ENCODE measurements around the gene ARMC2. TPM values are rescaled to one million over a fixed set of nuclear protein-coding genes. Genes with fewer than 3 reads are reported as not detected.
"Not testable (repeated sequence)": the region's sequence is repeated elsewhere in the genome, so short reads cannot be mapped to it uniquely, and the experiment has no call there.

ARMC2 gene
- total RNA-seq, 1 experiment from 2014 or later: 1.8 TPM

GRCh38 chr6:108922499-108922898, 74.3 kb downstream of the ARMC2 start:
- H3K36me3 ChIP-seq: no peaks in the 10 kb centered on the region
- H3K4me3 ChIP-seq: no peak overlapping the region
- no peaks in the 10 kb centered on the region for H3K9me3 ChIP-seq
- no peak for DNase-seq
- no peaks in the 10 kb centered on the region for H3K27me3 ChIP-seq

- Histone ChIP-seq H3K27me3 (no peaks in the 10 kb centered on the region), H3K36me3 (no peaks in the 10 kb centered on the region), H3K9me3 (no peaks in the 10 kb centered on the region), H3K4me3 (no peak overlapping the region)
- DNase-seq: no peak
Measured at GRCh38 chr6:108927927-108928326, 79.7 kb downstream of the ARMC2 start.

- H3K4me3 ChIP-seq: no peak overlapping the region
- H3K36me3 ChIP-seq: no peaks in the 10 kb centered on the region
- DNase-seq: no peak
- no peaks in the 10 kb centered on the region for H3K27me3 ChIP-seq
- H3K9me3 ChIP-seq: no peaks in the 10 kb centered on the region
Measured at GRCh38 chr6:108928650-108929049, 80.4 kb downstream of the ARMC2 start.

GRCh38 chr6:108931090-108931489, 82.9 kb downstream of the ARMC2 start:
- not testable (repeated sequence) for H3K4me3 ChIP-seq, H3K27me3 ChIP-seq, H3K36me3 ChIP-seq, DNase-seq, H3K9me3 ChIP-seq

GRCh38 chr6:108937170-108937569, 88.9 kb downstream of the ARMC2 start:
- Histone ChIP-seq H3K4me3 (no peak overlapping the region), H3K9me3 (no peaks in the 10 kb centered on the region), H3K27me3 (no peaks in the 10 kb centered on the region), H3K36me3 (no peaks in the 10 kb centered on the region)
- DNase-seq: no peak

- Histone ChIP-seq H3K4me3 (no peak overlapping the region), H3K36me3 (no peaks in the 10 kb centered on the region), H3K27me3 (no peaks in the 10 kb centered on the region)
Measured at GRCh38 chr6:108940741-108941140, 92.5 kb downstream of the ARMC2 start.

GRCh38 chr6:108941281-108941680, 93.1 kb downstream of the ARMC2 start:
- no peaks in the 10 kb centered on the region for H3K36me3 ChIP-seq
- H3K9me3 ChIP-seq: no peaks in the 10 kb centered on the region
- no peaks in the 10 kb centered on the region for H3K27me3 ChIP-seq
- H3K4me3 ChIP-seq: no peak overlapping the region
- DNase-seq: no peak

More at GRCh38 chr6:108940741-108941140, 92.5 kb downstream of the ARMC2 start:
- DNase-seq: no peak
- no peaks in the 10 kb centered on the region for H3K9me3 ChIP-seq

- Histone ChIP-seq H3K36me3 (no peaks in the 10 kb centered on the region), H3K4me3 (no peak overlapping the region), H3K9me3 (no peaks in the 10 kb centered on the region), H3K27me3 (no peaks in the 10 kb centered on the region)
- no peak for DNase-seq
Measured at GRCh38 chr6:108941859-108942258, 93.6 kb downstream of the ARMC2 start.

GRCh38 chr6:108942556-108943492, 94.6 kb downstream of the ARMC2 start:
- H3K9me3 ChIP-seq: no peaks in the 10 kb centered on the region
- no peaks in the 10 kb centered on the region for H3K36me3 ChIP-seq
- no peaks in the 10 kb centered on the region for H3K27me3 ChIP-seq
- DNase-seq: no peak
- no peak overlapping the region for H3K4me3 ChIP-seq

GRCh38 chr6:108944071-108944470, 95.8 kb downstream of the ARMC2 start:
- no peaks in the 10 kb centered on the region for H3K27me3 ChIP-seq
- no peak for DNase-seq
- no peak overlapping the region for H3K4me3 ChIP-seq
- H3K9me3 ChIP-seq: no peaks in the 10 kb centered on the region
- H3K36me3 ChIP-seq: no peaks in the 10 kb centered on the region

GRCh38 chr6:108944707-108945680, 96.8 kb downstream of the ARMC2 start:
- Histone ChIP-seq H3K4me3 (no peak overlapping the region), H3K9me3 (no peaks in the 10 kb centered on the region), H3K27me3 (no peaks in the 10 kb centered on the region), H3K36me3 (no peaks in the 10 kb centered on the region)
- DNase-seq: peak; percentile 23

- H3K9me3 ChIP-seq: no peaks in the 10 kb centered on the region
- no peaks in the 10 kb centered on the region for H3K36me3 ChIP-seq
- no peak overlapping the region for H3K4me3 ChIP-seq
- H3K27me3 ChIP-seq: no peaks in the 10 kb centered on the region
- DNase-seq: peak; percentile 91
Measured at GRCh38 chr6:108945681-108946159, 97.5 kb downstream of the ARMC2 start.

GRCh38 chr6:108946695-108947094, 98.5 kb downstream of the ARMC2 start:
- Histone ChIP-seq H3K9me3 (no peaks in the 10 kb centered on the region), H3K36me3 (no peaks in the 10 kb centered on the region), H3K27me3 (no peaks in the 10 kb centered on the region), H3K4me3 (no peak overlapping the region)
- DNase-seq: no peak

GRCh38 chr6:108947114-108947854, 99.1 kb downstream of the ARMC2 start:
- DNase-seq: no peak
- no peaks in the 10 kb centered on the region for H3K27me3 ChIP-seq
- H3K4me3 ChIP-seq: no peak overlapping the region
- H3K36me3 ChIP-seq: no peaks in the 10 kb centered on the region
- H3K9me3 ChIP-seq: no peaks in the 10 kb centered on the region

GRCh38 chr6:108948181-108948661, 100.0 kb downstream of the ARMC2 start:
- no peak for DNase-seq
- H3K9me3 ChIP-seq: no peaks in the 10 kb centered on the region
- H3K27me3 ChIP-seq: no peaks in the 10 kb centered on the region
- no peaks in the 10 kb centered on the region for H3K36me3 ChIP-seq
- H3K4me3 ChIP-seq: no peak overlapping the region

GRCh38 chr6:108951351-108951953, 103.2 kb downstream of the ARMC2 start:
- Histone ChIP-seq H3K4me3 (no peak overlapping the region), H3K27me3 (no peaks in the 10 kb centered on the region), H3K36me3 (no peaks in the 10 kb centered on the region), H3K9me3 (no peaks in the 10 kb centered on the region)
- no peak for DNase-seq

Data from MG63 (cell line).